NCI-H2227 (cell line): Measurements from ENCODE around the gene ARPIN.
"Not testable (repeated sequence)": the region's sequence is repeated elsewhere in the genome, so short reads cannot be mapped to it uniquely, and the experiment has no call there.

Experiments used
- DNase-seq: peaks from one replicate; lab custom pipeline; 2025; ENCODE audit not compliant: unreplicated experiment; lab: John Stamatoyannopoulos, UW

Gene ARPIN

DNA sequence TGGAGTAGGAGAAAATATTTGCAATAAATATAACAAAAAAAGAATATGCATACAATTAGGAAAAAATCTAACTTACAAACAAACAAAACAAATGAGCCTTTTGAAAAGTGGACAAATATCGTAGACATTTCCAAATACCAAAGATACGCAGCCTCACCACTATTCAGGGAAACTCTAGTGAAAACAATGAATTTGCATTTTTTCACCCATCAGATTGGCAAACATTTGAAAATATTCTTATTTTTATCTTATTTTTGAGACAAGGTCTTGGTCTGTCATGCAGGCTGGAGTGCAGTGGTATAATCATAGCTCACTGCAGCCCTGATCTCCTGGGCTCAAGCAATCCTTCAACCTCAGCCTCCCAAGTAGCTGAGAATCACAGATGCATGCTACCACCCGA lies 34.4 kb downstream of the ARPIN start:
- no peak for DNase-seq

DNA sequence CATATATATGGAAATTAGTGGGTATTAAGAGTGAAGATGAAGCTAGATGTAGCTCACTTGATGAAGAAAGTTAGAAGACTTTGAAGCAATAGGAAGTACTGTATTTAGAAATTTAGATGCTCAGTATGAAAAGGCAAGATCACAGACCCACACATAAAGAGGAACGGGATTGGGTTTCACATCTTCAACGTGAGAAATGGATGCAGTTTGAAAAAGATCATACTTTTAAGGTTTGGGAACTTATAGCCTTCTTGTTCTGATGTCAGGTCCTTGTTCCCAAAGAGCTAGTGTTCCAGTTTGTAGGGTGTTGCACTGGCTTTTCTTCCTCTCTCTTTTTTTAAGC lies 35.7 kb downstream of the ARPIN start:
- DNase-seq, result no peak

GRCh38 chr15:89876396-89877082 lies 36.2 kb downstream of the ARPIN start:
- DNase-seq, result no peak

DNA sequence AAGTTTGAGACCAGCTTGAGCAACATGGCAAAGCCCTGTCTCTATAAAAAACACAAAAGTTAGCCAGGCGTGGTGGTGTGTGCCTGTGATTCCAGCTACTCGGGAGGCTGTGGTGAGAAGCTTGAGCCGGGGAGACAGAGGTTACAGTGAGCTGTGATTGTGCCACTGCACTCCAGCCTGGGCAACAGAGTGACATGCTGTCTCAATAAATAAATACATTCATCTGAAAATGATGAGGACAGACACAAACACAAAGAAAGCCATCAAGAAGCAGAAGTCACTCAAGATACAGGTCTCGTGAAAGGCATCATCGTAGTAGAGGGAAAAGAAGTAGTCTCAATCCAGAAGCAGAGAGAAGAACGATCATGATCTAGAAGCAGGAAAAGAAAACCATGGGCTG lies 37.0 kb downstream of the ARPIN start:
- DNase-seq, result no peak

DNA sequence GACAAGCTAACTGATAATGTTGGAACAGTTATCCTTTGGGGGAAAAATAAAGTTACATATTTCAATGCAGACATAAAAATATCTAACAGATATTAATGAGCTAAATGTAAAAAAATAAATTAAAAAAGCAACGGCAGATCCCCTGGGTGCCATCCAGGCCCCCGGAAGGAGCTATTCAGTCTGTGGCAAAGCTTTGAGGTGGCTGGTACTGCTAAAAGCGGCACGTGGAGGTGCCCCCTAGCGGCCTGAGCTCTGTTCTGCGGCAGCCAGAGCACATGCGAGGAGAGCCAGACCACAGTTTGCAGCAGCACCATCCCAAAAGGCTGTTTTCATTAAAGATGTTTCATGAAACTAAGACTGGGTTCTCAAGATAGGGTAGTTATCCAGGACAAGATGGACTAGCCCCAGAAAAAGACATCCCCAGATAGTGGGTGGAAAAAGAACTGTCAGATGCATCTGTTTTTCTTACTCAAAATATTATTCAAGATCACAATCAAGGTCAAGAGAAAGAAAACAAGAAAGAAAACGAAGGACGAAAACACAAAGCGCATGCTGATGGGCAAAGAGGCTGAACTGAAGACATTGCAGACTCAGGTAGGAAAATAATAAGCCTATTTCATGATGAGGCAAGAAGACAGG lies 37.7 kb downstream of the ARPIN start:
- DNase-seq, result peak; percentile 72

DNA sequence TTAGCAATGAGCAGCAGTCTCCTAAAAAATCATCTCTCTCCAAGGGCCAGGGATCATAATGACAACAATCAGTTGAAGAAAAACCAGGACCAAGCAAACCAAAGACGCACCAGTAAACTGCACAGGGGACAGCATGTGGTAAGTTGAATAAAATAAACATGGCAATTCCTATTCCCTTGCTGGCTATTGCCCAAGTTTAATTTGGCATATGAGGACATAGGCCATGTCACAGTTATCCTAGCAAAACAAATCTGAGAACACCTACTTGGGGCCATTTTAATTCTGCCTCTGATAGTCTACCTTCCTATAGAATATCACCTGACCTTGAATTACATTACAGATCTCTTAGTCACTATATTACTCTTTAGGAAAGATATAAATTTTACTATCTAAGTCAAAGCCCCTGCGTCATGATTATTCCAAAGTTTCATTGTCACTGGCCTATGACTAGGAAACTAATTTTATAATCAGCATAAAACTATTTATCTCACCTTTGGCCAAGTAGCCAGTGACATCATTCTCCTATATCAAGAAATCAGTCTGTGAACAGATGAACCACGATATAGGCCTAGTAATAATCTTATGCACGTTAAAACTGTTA lies 42.0 kb downstream of the ARPIN start:
- no peak for DNase-seq

- DNase-seq, result no peak
Observed at GRCh38 chr15:89870006-89870405, 42.7 kb downstream of the ARPIN start.

DNA sequence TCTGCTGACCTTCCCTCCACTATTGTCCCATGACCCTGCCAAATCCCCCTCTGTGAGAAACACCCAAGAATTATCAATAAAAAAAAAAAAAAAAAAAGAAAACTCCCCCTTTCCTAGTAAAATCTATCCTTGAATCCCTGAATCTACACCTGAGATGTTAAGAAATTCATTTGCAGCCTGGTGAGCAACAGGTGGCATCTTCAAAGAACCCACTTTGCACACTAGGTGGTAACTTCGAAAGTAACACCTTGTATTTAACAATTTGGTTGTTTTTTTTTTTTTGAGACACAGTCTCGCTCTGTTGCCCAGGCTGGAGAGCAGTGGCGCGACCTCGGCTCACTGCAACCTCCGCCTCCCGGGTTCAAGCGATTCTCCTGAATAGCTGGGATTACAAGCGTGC lies 43.3 kb downstream of the ARPIN start:
- not testable (repeated sequence) for DNase-seq

GRCh38 chr15:89864958-89865739 lies 47.6 kb downstream of the ARPIN start:
- no peak for DNase-seq

GRCh38 chr15:89863918-89864317 lies 48.8 kb downstream of the ARPIN start:
- DNase-seq, result no peak

DNA sequence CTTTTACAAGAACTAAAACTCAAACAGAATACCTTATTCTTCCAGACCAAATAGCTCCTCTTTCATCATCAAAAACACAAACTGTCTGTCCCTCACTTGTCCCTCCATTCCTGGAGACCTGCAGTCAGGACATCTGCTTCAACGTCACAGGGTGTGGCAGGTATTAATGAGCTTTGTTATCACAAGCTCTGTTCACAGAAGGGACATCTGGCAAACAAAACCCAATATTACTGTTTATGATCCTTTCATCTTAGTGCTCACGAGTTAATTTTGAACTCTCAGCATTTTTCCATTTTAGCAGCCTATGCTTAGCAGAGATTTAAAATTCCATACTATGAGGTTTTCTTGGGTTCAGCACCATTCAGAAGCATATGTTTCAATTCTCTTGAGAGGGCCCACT lies 51.9 kb downstream of the ARPIN start:
- no peak for DNase-seq

GRCh38 chr15:89860431-89860830 lies 52.3 kb downstream of the ARPIN start:
- no peak for DNase-seq

DNA sequence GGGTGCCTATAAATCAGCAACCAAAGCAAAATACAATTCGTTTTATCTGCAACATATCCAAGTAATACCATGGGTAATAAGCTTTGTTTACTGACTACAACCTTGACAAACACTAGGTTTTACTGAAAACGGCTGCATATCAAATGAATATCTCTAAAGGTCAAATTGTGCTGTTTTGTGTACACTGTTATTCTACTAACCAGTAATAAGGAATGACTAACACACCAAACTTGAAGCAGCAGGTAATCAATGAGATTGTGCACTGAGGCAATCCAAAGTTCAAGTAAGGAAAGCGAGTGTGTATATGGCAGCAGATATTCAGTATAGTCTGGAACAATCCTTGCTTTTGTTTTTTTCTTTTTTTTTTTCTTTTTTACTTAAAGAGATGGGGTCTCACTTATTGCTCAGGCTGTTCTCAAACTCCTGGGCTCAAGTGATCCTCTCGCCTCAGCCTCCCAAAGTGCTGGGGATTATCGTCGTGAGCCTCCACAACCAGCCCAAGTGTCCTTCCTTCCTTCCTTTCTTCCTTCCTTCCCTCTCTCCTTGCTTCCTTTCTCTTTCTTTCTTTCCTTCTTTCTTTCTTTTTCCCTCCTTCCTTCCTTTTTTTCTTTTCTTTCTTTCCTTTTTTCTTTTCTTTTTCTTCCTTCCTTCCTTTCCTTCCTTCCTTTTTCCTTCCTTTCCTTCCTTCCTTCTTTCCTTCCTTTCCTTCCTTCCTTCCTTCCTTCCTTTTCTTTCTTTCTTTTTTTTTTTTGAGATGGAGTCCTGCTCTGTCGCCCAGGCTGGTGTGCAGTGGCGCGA lies 53.9 kb downstream of the ARPIN start:
- no peak for DNase-seq

GRCh38 chr15:89857673-89858072 lies 55.1 kb downstream of the ARPIN start:
- no peak for DNase-seq

DNA sequence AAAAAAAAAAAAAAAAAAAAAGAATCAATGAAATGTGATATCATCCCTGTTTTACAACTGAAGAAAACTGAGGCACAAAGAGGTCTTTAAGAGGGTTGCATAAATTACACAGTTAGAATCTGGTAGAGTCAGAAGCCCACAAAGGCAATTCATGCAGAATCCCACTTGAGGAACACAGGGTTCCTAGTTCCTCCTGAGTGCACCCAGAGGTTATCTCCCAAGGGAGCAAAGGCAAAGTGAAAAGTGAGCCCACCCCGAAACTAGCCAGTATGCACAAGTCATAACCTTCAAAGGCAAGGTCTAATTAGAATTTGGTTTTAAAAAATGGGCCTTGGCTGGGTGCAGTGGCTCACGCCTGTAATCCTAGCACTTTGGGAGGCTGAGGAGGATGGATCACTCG lies 56.8 kb downstream of the ARPIN start:
- DNase-seq, result no peak

GRCh38 chr15:89854863-89855262 lies 57.9 kb downstream of the ARPIN start:
- not testable (repeated sequence) for DNase-seq

DNA sequence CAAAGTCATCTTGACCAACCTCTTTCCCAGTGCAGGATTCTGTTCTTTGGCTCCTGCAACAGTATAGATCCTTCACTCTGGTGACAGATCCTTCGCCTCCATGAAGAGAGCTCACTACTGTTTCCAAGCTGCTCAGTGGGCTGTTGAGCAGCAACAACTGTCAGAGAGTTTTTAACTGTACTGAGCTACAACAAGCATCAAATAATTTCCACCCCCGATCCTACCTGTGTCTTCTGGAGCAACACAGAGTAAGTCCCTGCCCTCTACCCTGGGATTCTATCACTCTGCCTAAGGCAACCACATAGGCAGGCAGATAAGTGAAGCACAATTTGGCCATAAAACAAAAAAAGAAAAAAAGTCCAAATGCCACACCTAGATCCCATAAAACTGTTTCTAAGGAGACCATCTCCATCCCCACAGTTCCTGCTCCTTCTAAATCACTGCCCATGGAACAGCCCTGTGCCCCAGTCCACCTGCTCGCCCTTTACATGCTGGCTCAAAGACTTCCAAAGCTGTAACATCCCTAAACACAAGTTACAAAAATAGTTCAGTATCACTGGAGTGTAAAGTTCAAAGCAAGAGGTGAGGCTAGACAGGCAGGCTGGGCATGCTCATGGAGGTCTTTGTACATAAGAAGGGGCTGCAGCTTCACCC lies 60.3 kb downstream of the ARPIN start:
- no peak for DNase-seq

GRCh38 chr15:89851673-89852341 lies 60.9 kb downstream of the ARPIN start:
- DNase-seq, result no peak

GRCh38 chr15:89848970-89849292 lies 63.8 kb downstream of the ARPIN start:
- no peak for DNase-seq

- DNase-seq, result no peak
Observed at GRCh38 chr15:89847101-89847500, 65.7 kb downstream of the ARPIN start.
